Panc1 (cell line): ENCODE data around the gene WHRN. TPM values are rescaled to one million over a fixed set of nuclear protein-coding genes. Genes with fewer than 3 reads are reported as not detected.

Experiments used
- ATAC-seq: fragments of 200-7000 bp; cut with Tn5 transposase; 2 replicates; pipeline ENCODE4 v1.9.1; 2020; ENCODE audit warnings: mild to moderate bottlenecking, moderate library complexity
- BruUV-seq: library from RNA; stranded (reverse); fragments of 400-500 nt; replicated peaks from 2 replicates; lab custom pipeline; 2021; lab: Mats Ljungman, UMichigan
- CTCF ChIA-PET: fragments of 300-600 bp; sonication (Branson Sonifier 250); formaldehyde crosslinking; loops from one replicate; lab custom pipeline; 2022; ENCODE audit warnings: antibody characterized with exemption; lab: Charles Lee
- POLR2A ChIA-PET: fragments of 300-600 bp; sonication (Branson Sonifier 250); formaldehyde crosslinking; loops from one replicate; lab custom pipeline; 2022; ENCODE audit warnings: antibody characterized with exemption; lab: Charles Lee
- DNase-seq: peaks from one replicate; pipeline ENCODE4 v3.0.0-alpha.2; 2010; ENCODE audit warnings: low read depth, low spot score
- H3K27ac ChIP-seq: 2 replicates; pipeline ENCODE4 v1.5.1; 2011; ENCODE audit warnings: mild to moderate bottlenecking, low read length, inconsistent platforms
- H3K27me3 ChIP-seq: fragments of 200-500 bp; sonication (Bioruptor generic); 2 replicates; pipeline ENCODE4 v1.6.0; 2014; ENCODE audit warnings: low read length, inconsistent platforms; ENCODE audit not compliant: control insufficient read depth, insufficient read depth
- H3K36me3 ChIP-seq: fragments of 200-500 bp; sonication (Bioruptor generic); 2 replicates; pipeline ENCODE4 v1.5.1; 2014; ENCODE audit warnings: inconsistent platforms, mild to moderate bottlenecking, low read length, moderate library complexity; ENCODE audit not compliant: control insufficient read depth, insufficient read depth
- H3K4me1 ChIP-seq: 2 replicates; pipeline ENCODE4 v1.5.1; 2011; ENCODE audit warnings: inconsistent platforms, mild to moderate bottlenecking, low read length, moderate library complexity; ENCODE audit not compliant: control insufficient read depth, insufficient read depth
- H3K4me3 ChIP-seq, 2 experiments: 2 replicates each; pipeline ENCODE4 v1.5.1; 2011 to 2012; ENCODE audit warnings: low read depth in 2 of 2, low read length in 2 of 2, mild to moderate bottlenecking in 2 of 2, inconsistent platforms in 1 of 2, moderate library complexity in 1 of 2
- H3K9me3 ChIP-seq: fragments of 200-500 bp; sonication (Bioruptor generic); 2 replicates; pipeline ENCODE4 v1.5.1; 2014; ENCODE audit warnings: low read depth, mild to moderate bottlenecking, inconsistent platforms, low read length, moderate library complexity; ENCODE audit not compliant: control insufficient read depth, insufficient read depth
- POLR2AphosphoS5 ChIP-seq: IDR thresholded peaks from 2 replicates; pipeline ENCODE4 v1.6.1; 2012; ENCODE audit warnings: mild to moderate bottlenecking, low read depth, low read length, moderate library complexity
- SIN3A ChIP-seq: IDR thresholded peaks from 2 replicates; pipeline ENCODE4 v1.6.1; 2012; ENCODE audit warnings: low read depth, mild to moderate bottlenecking, low read length, moderate library complexity, borderline replicate concordance; ENCODE audit not compliant: insufficient read depth
- TCF7L2 ChIP-seq: IDR thresholded peaks from 2 replicates; pipeline ENCODE4 v1.6.1; 2011; ENCODE audit warnings: mild to moderate bottlenecking, low read depth, low read length, inconsistent platforms
- in situ Hi-C: cut with HindIII; loops from 2 replicates; pipeline ENCODE4 v1.10.0; 2016; ENCODE audit warnings: low sequenced_read_pairs, low pct_unique_long_range_greater_than_20kb
- intact Hi-C: fragments of 100-400 bp; cut with micrococcal nuclease; formaldehyde crosslinking; loops from one replicate; pipeline ENCODE4 v1.10.0; 2022; ENCODE audit not compliant: unreplicated experiment
- total RNA-seq: library from RNA; stranded (reverse); gene quantifications from one replicate; pipeline ENCODE4 v1.2.1, GENCODE V29; 2021; ENCODE audit not compliant: unreplicated experiment
- TF ChIP-seq, protein P1 (sequence below), 2 experiments: IDR thresholded peaks; 2 replicates each; pipeline ENCODE4 v1.6.1; 2011 to 2012; ENCODE audit warnings: low read depth in 2 of 2, control low read depth in 1 of 2, low read length in 1 of 2, mild to moderate bottlenecking in 1 of 2, moderate library complexity in 1 of 2; ENCODE audit not compliant: insufficient read depth in 1 of 2
- TF ChIP-seq, protein P2 (sequence below): fragments of 450-650 bp; IDR thresholded peaks from 2 replicates; pipeline ENCODE4 v1.5.1; 2017; ENCODE audit warnings: mild to moderate bottlenecking

The WHRN gene
- total RNA-seq, 1 experiment from 2014 or later, result 18.0 TPM

DNA sequence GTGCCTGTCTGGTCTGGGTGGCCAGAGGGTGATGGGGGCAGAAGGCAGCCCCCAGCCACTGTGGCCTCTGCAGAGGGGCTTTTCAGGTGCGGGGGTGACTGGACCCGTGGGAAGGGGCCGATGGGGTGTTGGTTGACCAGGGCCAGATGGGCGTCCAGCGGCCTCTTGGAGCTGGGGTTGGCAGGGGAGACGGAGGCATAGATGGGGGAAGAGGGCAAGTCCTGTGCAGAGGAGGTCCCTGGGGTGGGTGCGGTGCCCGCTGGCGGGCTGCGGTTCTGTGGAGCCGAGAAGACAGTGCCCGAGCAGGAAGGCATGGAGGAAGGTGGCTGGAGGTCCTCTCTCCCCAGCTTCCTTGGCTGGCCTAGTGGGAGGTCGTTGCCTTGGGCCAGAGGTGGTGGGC lies 98.8 kb downstream of the WHRN start:
- ATAC-seq, result no peak
- intact Hi-C loops, result loop anchor here (5.0 kb wide), 2 partner anchors 81 to 606 kb away; no protein-coding TSS in a partner anchor
- POLR2A ChIA-PET, result no interaction called here

DNA sequence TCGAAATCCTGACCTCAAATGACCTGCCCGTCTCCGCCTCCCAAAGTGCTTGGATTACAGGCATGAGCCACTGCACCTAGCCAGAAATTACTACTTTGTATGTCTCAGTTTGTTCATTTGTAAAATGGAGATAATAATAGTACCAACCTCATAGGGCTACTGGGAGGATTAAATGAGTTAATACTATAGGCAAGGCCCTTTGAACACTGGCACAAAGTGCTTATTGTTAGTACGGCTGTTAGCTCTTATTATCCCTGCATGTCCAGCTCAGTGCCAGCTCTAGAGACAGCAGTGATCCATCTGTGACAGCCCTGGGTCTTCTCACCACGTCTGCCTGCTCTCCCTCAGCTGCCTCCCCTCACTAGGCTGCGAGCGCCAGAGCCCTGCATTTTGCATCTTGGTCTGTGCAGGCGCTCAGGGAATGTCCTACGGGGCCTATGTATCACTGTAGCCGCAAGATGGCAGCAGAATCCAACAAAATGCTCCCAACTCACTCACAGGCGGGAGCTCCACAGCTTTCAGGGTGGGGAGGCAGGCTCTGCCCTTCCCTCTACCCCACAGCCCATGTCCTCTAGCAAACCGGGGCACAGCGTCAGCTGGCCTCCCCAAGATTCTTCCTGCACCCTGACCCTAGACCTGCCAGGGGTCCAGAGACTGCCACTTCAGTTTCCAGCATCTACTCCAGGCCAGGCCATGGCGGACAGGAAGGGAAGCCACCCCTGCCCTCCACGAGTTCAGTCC lies 99.8 kb downstream of the WHRN start:
- no peaks in the 10 kb centered on the region for H3K27me3 ChIP-seq
- CTCF ChIA-PET, result interaction anchor here (0.6 to 1.7 kb wide), 4 partner anchors 97 to 276 kb away, joined by 3 to 15 read pairs (median 5); no protein-coding TSS in a partner anchor
- no peaks in the 10 kb centered on the region for H3K36me3 ChIP-seq
- in situ Hi-C loops, result no loop called here
- no peak overlapping the region for H3K4me3 ChIP-seq
- no peaks in the 10 kb centered on the region for H3K9me3 ChIP-seq
- no TSS peak for BruUV-seq
- no peak overlapping the region for H3K27ac ChIP-seq
- no peak for TF ChIP-seq TCF7L2
- TF ChIP-seq, protein P1, sequence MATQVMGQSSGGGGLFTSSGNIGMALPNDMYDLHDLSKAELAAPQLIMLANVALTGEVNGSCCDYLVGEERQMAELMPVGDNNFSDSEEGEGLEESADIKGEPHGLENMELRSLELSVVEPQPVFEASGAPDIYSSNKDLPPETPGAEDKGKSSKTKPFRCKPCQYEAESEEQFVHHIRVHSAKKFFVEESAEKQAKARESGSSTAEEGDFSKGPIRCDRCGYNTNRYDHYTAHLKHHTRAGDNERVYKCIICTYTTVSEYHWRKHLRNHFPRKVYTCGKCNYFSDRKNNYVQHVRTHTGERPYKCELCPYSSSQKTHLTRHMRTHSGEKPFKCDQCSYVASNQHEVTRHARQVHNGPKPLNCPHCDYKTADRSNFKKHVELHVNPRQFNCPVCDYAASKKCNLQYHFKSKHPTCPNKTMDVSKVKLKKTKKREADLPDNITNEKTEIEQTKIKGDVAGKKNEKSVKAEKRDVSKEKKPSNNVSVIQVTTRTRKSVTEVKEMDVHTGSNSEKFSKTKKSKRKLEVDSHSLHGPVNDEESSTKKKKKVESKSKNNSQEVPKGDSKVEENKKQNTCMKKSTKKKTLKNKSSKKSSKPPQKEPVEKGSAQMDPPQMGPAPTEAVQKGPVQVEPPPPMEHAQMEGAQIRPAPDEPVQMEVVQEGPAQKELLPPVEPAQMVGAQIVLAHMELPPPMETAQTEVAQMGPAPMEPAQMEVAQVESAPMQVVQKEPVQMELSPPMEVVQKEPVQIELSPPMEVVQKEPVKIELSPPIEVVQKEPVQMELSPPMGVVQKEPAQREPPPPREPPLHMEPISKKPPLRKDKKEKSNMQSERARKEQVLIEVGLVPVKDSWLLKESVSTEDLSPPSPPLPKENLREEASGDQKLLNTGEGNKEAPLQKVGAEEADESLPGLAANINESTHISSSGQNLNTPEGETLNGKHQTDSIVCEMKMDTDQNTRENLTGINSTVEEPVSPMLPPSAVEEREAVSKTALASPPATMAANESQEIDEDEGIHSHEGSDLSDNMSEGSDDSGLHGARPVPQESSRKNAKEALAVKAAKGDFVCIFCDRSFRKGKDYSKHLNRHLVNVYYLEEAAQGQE (IDR thresholded peaks at IDR 0.05; ENCODE audit: insufficient read depth in 1 of 2, low read depth in 2 of 2, low read length in 1 of 2), result no peak
- TF ChIP-seq POLR2AphosphoS5, result no peak
- TF ChIP-seq, protein P2, sequence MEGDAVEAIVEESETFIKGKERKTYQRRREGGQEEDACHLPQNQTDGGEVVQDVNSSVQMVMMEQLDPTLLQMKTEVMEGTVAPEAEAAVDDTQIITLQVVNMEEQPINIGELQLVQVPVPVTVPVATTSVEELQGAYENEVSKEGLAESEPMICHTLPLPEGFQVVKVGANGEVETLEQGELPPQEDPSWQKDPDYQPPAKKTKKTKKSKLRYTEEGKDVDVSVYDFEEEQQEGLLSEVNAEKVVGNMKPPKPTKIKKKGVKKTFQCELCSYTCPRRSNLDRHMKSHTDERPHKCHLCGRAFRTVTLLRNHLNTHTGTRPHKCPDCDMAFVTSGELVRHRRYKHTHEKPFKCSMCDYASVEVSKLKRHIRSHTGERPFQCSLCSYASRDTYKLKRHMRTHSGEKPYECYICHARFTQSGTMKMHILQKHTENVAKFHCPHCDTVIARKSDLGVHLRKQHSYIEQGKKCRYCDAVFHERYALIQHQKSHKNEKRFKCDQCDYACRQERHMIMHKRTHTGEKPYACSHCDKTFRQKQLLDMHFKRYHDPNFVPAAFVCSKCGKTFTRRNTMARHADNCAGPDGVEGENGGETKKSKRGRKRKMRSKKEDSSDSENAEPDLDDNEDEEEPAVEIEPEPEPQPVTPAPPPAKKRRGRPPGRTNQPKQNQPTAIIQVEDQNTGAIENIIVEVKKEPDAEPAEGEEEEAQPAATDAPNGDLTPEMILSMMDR, result peak; percentile 78
- no peaks in the 10 kb centered on the region for H3K4me1 ChIP-seq
- no peak for DNase-seq
- intact Hi-C loops, result loop anchor here (2.0 to 5.0 kb wide), 3 partner anchors 82 to 607 kb away; no protein-coding TSS in a partner anchor
- peak; percentile 96 for ATAC-seq
- POLR2A ChIA-PET, result interaction anchor here (0.7 kb wide), 1 partner anchor 102 kb away, joined by 10 read pairs; no protein-coding TSS in a partner anchor

More for the DNA sequence above, 98.8 kb downstream of the WHRN start:
- no peaks in the 10 kb centered on the region for H3K4me1 ChIP-seq
- CTCF ChIA-PET, result interaction anchor here (1.2 to 1.7 kb wide), 2 partner anchors 101 to 247 kb away, joined by 3 to 15 read pairs; no protein-coding TSS in a partner anchor
- no peaks in the 10 kb centered on the region for H3K9me3 ChIP-seq
- in situ Hi-C loops, result no loop called here
- no peaks in the 10 kb centered on the region for H3K27me3 ChIP-seq
- H3K4me3 ChIP-seq, result no peak overlapping the region
- no peaks in the 10 kb centered on the region for H3K36me3 ChIP-seq
- DNase-seq, result no peak
- BruUV-seq, result no TSS peak
- no peak overlapping the region for H3K27ac ChIP-seq
- TF ChIP-seq POLR2AphosphoS5 (no peak), TCF7L2 (no peak), SIN3A (no peak)
- TF ChIP-seq, protein P1 (IDR thresholded peaks at IDR 0.05; ENCODE audit: insufficient read depth in 1 of 2, low read depth in 2 of 2, low read length in 1 of 2), result no peak
- TF ChIP-seq, protein P2, result no peak
